Caki2 (cell line): ENCODE results near the gene EGFL7. TPM values are rescaled to one million over a fixed set of nuclear protein-coding genes. Genes with fewer than 3 reads are reported as not detected.
A peak's percentile ranks its signal among the peaks of the same experiment; 100 is the strongest.
"Not testable (repeated sequence)": the region's sequence is repeated elsewhere in the genome, so short reads cannot be mapped to it uniquely, and the experiment has no call there.

Experiments
- DNase-seq: peaks from one replicate; pipeline ENCODE4 v3.0.0-alpha.2; 2015; ENCODE audit warnings: low read depth
- in situ Hi-C: cut with HindIII; loops from 2 replicates; pipeline ENCODE4 v1.10.0; 2016; ENCODE audit warnings: low sequenced_read_pairs, low pct_unique_long_range_greater_than_20kb, mixed read lengths
- total RNA-seq: library from RNA; depleted of rRNA; stranded (reverse); fragments of >200 nt; shearing (Covaris generic); gene quantifications from 2 replicates; pipeline ENCODE4 v1.2.3, GENCODE V29; 2014; ENCODE audit warnings: low replicate concordance

The EGFL7 gene
- total RNA-seq, 1 experiment from 2014 or later: 58.6 TPM

- peak; percentile 72 for DNase-seq
- in situ Hi-C loops: no loop called here
Observed at GRCh38 chr9:136700959-136701667, 38.4 kb downstream of the EGFL7 start.

DNA sequence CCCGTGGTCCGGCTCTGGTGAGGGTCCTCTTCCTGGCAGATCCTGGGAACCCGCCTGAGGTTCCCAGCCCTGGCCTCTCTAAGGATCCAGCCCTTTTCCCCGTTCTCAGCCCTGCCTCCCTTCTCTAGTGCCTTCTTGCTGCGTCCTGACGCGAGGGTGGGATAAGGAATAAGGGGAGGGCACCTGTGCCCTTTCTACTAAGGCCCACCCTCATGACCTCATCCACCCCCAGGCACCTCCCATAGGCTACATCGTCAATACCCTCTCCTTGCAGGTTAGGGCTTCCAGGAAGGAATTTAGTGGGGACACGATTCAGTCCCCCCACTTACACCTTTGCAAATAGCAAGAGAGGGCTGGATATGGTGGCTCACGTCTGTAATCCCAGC is 38.9 kb downstream of the EGFL7 start:
- in situ Hi-C loops: no loop called here
- no peak for DNase-seq

GRCh38 chr9:136703276-136703860 is 40.7 kb downstream of the EGFL7 start:
- in situ Hi-C loops: no loop called here
- DNase-seq: no peak

GRCh38 chr9:136704741-136705140 is 42.0 kb downstream of the EGFL7 start:
- in situ Hi-C loops, DNase-seq: not testable (repeated sequence)

GRCh38 chr9:136705564-136705963 is 42.8 kb downstream of the EGFL7 start:
- in situ Hi-C loops: no loop called here
- DNase-seq: no peak

DNA sequence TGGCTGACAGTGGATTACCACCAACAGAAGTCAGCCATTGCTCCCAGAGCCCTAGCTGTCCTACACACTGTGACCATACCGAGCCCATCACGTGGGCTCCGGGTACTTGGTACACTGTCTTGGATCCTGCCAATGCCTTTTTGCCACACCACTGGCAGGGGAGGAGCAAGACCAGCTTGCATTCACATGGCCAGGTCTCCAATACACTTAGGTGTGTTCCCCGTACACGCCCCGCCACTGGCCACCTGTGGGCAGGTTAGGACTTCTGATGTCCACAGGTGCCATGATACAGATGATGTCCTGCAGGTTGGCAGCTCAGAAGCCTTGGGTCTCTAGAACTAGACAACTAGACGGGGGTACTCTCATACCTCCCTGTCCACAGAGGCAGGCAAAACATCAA is 44.3 kb downstream of the EGFL7 start:
- DNase-seq: no peak
- in situ Hi-C loops: no loop called here

- DNase-seq: no peak
- in situ Hi-C loops: no loop called here
Observed at GRCh38 chr9:136707849-136708517, 45.3 kb downstream of the EGFL7 start.

- no peak for DNase-seq
- in situ Hi-C loops: no loop called here
Observed at GRCh38 chr9:136709454-136710109, 46.9 kb downstream of the EGFL7 start.

- in situ Hi-C loops: no loop called here
- DNase-seq: no peak
Observed at GRCh38 chr9:136710543-136710942, 47.8 kb downstream of the EGFL7 start.

- DNase-seq: peak; percentile 41
- in situ Hi-C loops: not testable (repeated sequence)
Observed at GRCh38 chr9:136711219-136711648, 48.5 kb downstream of the EGFL7 start.

DNA sequence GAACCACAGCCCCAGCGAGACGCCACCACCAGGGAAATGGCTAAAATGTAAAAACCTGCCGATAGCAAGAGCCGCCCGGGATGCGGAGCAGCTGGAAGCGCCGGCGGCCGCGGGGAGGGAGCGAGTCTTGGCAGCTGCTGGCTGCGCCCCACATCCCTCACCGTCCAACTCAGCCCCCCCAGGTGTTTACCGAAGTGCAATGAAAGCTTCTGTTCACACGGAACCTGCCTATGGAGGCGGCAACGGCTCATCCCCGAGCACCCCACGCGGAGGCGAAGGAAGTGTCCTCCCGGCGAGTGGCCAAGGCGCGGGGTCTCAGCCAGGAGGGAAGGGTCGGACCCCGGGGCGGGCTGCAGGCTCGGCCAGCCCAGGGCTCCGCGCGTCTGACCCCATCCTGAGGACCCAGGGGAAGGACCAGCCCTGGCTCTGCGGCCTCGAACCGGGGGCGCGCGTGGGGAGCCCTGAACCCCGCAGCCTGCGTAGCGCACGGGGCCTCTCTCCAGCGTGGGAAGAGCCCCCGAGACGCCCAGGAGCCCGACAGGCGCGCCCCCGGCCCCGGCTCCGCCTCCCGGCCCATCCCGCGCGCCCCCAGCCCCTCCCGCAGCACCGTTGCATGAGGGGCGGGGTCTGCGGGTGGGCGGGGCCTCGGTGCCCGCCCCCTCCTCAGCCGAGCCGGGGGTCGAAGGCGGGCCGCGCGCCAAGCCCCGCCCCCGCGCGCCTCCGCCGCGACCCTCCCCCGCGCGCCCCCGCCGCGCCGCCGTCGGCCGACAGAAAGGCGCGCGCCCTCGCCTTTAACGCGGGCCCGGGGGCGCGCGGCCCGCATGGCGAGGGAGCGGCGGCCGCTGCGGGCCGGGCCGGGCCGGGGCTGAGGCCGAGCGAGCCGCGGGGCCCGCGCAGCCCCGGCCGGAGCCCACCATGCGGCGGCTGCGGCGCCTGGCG is 49.3 kb downstream of the EGFL7 start, which contains the start of gene DIPK1B:
DIPK1B (plus strand) TSS at position 822 of the 939 bp plus-strand sequence; CDS start at position 916, 94 bp downstream.
- in situ Hi-C loops: no loop called here
- no peak for DNase-seq

DNA sequence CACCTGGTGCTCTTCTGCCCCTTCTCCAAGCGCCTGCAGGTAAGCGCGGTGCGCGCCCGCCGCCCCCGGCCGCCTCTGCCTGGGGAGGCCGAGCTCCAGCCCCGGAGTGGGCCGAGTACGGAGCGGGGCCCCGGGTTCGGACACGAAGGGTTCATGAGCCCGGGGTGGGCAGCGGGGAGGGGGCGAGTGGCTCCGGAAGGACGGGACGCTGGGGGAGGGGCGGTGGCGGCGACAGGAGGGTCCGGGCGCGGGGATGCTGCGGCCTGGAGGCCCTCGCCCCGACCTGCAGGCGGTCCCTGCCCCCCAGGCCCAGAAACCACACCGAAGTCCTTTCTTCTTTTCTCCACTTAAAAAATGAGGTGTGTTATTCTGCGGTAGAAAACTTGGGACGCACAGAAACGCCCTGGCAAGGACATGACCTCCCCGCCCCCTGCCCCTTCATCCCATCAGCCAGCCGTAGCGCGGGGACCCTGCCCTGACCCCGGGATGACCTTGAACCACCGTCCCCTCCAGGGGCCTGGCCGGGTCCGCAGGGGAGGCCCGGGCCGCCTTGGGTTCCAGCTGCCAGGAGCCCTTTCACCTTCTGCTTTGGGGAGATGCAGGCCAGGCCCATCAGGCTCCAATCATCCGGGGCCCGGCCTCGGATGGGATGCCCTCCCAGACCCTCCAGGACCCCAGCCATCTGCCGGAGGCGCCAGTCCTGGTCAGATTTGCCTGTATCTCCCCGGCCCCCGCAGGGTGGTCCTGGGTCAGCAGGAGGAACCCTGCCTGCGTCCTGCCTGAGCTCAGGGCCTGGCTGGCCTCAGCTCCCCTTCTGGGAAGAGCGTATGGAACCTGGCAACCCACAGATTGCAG is 50.2 kb downstream of the EGFL7 start:
- in situ Hi-C loops: no loop called here
- DNase-seq: no peak

DNA sequence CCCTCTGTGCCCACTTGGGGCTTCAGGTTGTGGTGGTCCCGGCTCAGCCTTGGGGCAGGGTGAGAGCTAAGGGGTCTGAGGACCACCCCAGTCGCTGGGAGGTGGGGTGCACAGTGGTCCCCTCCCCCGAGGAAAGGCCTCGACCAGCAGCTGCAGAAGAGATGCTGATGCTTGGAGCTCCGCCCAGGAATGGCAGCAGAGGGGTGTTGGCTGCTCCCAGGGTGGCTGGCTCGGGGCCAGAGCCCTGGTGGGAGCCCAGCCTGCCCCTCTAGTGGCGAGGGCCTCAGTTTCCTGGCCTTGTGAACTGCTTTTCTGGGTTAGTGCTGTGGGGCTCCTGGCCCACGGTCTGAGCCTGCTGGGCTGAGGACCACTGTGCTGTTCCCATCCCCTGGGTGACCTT is 50.8 kb downstream of the EGFL7 start:
- in situ Hi-C loops: no loop called here
- no peak for DNase-seq

DNA sequence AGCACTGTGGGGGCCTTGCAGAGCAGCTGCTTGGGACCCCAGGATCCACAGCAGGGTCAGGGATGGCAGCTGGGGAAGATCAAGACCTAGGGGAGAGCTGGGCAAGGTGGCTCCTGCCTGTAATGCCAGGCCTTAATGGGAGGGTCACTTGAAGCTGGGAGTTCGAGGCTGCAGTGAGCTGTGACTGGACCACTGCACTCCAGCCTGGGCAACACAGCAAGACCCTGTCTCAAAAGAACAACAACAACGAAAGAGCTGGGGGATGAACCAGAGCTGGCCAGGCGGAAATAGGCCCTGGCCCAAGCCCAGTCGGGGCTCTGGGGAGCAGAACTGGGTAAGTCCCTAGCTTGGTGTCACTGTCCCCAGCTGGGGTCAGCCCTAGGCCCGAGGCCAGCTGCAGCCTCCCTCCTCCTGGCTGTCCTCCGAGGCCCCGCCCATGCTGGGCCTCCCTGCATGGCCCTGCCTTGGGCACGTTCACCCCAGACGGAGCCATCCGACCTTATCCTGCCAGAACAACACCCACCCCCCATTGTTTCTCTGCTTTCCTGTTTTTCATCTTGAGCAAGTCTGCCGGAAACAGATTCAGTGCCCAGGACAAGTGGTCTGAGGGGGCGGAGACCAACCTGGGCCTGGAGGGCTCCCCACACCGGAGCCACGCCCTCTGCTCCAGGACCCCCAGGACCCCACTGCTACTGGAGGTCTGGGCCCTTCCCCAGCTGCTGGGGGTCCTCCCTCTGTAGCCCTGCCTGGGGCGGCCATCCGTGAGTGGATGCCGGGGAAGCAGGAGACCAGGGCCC is 51.6 kb downstream of the EGFL7 start:
- DNase-seq: no peak
- in situ Hi-C loops: no loop called here

GRCh38 chr9:136714893-136715274 is 52.2 kb downstream of the EGFL7 start:
- DNase-seq: no peak
- in situ Hi-C loops: no loop called here

DNA sequence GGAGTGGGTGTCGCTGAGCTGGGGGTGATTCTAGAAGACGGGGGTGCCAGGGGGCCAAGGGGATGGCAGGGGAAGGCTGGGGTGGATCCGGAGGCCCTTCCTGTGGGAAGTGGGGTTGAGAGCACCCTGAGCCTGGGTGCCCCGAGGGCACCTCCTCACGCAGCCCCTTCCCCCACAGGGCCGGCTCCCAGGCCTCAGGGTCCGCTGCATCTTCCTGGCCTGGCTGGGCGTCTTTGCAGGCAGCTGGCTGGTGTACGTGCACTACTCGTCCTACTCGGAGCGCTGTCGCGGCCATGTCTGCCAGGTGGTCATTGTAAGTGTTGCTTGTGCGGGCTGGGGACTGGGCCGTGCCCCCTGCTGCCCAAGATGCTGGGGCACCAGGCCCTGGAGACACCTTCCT is 54.7 kb downstream of the EGFL7 start:
- in situ Hi-C loops: no loop called here
- no peak for DNase-seq
